Stimulated activated CD4-positive, alpha-beta T cell treated with anti-CD3 and anti-CD28 coated beads, Interleukin-15, amount 100 ng/mL, for 24 hours (primary cell): ENCODE measurements around the gene KY.

Experiments
- DNase-seq: peaks from one replicate; pipeline ENCODE4 v3.0.0-alpha.2; 2020

KY gene

DNA sequence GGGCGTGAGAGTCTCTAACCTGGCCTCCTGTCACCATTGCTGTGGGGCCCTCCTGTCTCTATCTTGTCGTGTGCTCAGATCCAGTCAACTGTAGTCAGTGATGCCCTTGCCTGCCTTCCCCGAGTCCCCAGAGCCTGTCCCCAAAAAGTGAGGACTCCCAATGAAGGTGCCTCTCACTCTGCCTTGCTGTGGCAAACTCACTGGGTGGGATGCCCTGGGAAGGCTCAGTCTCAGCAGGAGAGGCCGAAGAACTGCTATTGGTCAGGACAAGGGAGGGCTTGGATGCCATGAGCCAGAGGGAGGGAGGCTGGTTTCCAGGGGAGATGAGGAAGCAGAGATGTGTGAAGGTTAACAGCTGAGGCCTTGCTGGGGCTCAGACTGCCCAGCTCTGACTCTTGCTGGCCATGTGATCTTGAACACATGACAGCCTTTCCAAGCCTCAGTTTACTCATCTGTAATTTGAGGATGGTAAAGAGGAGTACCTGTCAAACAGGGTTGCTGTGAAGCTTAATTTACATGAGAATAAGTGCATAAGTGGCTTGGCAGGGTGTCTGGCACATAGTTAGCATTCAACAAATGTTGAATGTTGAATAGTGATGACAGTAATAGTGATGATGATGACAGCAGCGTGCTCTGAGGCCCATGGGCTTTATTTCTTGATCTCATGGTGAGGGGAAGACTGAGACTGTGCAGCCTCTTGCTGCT, 8.2 kb downstream of the KY start:
- no peak for DNase-seq

DNA sequence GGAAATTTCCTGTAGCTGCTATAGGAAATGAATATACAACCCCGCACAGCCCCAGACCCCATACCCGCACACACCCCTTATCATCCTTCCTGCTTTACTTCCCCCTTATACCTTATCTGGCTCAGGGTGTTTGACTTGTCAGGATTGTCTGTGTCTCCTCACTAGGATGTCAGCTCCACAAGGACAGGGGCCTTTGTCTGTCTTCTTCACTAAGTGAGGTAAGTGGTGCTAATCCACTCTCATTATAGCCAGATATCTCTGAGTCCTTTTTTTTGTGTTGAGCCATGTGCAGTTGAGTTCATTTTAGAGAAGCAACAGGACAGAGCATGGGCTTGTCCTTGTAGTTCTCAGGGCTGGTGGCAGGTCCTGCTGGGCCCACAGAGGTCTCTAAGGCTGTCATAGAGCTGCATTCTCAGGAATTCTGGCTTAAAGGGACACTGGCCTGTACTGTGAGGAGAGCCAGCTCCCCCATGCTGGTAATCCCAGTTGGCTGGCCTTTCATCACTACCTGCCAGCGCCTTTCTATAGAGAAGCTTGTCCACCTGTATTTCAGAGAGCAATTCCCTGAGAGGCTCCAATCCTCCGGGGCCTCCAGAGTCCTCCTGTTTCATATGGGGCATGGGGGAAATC, 9.0 kb downstream of the KY start:
- DNase-seq, result no peak

DNA sequence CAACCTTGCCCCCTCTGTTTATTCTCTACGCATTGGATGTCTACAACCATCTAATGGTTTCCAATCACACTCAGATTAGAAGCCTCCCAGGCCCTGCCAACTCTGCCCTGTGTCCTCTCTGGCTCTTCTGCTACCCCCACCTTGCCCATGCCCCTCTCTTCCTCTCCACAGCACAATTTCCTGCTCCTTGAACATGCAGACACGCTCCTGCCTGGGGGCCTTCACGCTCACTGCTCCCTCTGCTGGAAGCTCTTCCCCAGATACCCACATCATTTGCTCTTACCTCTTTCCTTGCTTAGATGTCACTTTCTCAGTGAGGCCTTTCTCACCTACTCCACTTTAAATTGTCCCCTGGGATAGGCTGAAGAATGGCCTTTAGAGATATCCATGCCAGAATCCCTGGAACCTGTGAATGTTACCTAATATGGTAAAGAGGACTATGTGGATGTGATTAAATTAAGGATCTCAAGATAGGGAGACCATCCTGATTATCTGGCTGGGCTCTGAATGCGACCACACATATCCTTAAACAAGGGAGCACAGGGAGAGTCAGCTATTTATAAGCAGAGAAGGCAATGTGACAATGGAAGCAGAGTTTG, 9.9 kb downstream of the KY start:
- peak; percentile 8 for DNase-seq

DNA sequence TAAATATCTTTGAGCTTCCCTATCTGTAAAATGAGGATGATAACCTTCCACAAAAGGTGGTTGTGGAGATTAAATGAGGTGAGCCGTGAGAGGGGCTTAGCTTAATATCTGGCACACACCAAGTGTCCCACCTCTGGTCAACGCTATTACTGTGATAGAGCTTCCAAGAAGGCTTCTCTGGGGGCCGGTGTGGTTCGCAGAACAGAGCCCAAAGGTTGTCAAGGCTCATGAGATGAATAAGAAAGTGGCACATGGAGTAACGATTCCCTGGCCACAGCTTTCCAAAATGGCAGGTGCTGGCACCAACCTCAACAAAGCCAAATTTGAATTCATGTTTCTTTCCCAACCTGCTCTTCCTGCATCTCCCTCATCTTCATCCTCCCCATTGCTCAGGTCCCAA, 10.4 kb downstream of the KY start:
- DNase-seq, result no peak

- DNase-seq, result no peak
These were observed 12.3 kb downstream of the KY start for GRCh38 chr3:134638385-134639030.

- DNase-seq, result no peak
These were observed 14.4 kb downstream of the KY start for GRCh38 chr3:134636406-134636805.

DNA sequence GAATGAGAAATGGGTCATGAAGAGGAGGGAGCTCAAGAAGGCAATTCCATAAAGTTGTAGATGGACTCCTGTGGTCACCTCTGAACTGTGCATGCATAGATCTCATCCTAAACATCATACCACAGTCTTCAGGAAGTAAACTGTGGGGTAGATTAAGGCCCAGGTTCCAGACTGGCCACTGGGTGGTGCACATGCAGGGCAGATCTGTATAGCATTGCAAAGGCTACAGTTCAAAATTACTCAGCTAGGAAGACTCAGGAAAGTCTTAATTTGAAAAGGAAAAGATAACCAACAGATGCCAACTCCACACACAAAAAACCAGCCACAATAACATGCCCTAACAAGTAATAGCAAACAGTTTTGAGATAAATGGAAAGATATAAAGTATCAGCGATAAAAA, 20.3 kb downstream of the KY start:
- DNase-seq, result no peak

GRCh38 chr3:134628884-134629283, 21.9 kb downstream of the KY start:
- no peak for DNase-seq

DNA sequence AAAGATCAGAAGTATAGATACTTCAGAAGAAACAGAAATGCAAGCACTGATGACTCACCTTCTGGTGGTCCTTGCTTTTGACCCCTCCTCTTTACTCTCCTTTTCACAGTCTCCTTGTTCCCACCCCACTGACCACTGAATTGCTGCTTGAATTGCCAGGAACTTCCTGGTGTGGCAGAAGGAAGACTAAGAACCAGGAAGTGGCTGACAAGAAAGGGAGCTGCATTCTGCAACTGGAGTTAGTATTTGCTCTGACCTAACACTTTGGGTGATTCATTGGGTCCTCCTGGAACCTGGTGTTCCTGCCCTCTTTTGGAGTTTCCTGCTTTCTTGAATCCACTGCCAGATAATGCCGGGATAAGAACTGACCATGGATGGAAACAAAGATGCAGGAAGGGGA, 23.0 kb downstream of the KY start:
- no peak for DNase-seq

- no peak for DNase-seq
These were observed 24.7 kb downstream of the KY start for GRCh38 chr3:134625885-134626741.

DNA sequence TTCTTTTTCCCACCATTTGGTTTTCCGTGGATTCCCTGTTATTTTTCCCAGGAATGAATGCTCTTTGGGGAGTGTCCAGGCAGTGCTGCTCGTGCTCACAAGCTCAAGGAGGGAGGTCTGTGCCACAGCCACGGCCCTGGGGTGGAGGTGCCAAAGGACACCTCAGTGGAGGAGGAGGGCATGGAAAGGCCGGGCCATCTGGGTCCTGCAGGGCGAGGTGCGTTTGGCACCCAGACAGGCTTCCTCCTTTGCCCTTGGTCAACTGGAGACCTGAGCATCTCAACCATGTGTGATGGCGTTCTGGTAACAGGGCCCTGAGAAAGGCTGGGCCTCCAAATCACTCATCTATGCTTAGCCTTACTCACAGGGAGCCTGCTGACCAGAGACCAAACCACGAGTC, 25.4 kb downstream of the KY start:
- DNase-seq, result no peak

- no peak for DNase-seq
These were observed 26.1 kb downstream of the KY start for GRCh38 chr3:134624537-134625287.

GRCh38 chr3:134623615-134624245, 27.1 kb downstream of the KY start:
- no peak for DNase-seq

DNA sequence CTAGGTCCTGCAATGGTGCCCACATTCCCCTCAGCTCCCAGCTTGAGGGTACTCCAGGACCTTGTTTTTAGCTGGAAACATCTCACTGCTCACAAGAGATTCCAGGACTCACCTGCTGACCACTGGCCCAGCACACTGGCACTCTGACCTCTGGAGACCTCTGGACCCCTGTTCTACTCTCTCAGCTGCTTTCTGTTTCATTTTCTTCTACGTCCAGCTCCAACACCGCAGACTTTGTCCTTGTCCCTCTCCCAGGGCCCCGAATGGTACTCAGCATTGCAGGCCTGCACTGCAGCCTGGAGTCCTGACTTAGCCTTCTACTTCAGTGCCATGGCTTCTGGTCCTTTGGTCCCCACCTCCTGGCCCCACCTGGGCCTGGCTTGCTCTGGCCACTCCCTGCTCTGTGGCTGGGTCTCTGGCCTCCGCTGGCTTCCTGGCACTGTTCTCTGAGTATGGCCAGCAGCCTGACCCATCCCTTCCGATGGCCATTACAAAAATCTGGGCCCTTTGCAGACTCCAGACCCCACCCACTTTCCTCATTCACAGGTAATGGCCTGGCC, 27.9 kb downstream of the KY start:
- DNase-seq, result no peak

DNA sequence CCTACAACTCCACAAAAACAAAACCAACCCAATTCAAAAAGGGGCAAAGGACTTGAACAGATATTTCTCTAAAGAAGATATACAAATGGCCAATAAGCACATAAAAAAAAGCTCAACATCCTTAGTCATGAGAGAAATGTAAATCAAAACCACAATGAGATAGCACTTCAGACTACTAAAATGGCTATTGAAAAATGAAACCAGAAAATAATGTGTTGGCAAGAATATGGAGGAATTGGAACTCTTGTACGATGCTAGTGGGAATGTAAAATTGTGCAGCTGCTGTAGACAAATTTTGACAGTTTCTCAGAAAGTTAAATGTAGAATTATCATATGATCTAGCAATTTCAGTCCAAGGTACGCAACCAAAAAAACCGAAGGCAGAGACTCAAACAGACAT, 29.0 kb downstream of the KY start:
- DNase-seq, result no peak

DNA sequence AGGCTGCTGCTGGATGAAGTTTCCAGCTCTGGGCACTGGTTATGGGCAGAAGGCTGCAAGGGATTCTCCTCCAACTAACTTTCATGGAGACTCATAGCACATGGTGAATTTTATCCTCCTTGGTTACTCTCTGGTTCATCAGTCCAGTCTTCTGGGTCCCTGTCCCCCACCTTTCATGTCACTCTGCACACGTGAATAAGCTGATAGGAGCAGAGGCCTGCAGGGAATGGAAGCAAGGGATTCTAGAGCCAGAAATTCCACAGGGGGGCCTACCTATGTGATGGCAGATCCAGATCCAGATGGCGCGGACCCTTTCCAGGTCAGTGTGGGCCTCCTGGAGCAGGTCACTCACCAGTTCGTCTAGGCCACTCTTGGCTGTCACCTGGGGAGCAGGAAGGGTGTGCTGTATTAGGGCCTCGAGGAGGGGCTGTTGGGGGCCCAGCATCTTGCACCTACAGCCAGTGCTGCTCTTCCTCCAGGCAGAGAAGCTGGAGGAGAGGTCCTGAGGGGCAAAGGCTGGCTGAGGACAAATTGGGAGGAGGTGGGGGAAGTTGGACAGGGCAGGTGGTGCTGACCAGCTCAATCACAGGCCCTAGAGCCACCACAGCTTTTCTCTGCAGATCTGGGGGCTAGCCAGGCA, 30.2 kb downstream of the KY start:
- no peak for DNase-seq

- no peak for DNase-seq
These were observed 30.9 kb downstream of the KY start for GRCh38 chr3:134619884-134620445.

- DNase-seq, result no peak
These were observed 31.6 kb downstream of the KY start for GRCh38 chr3:134619301-134619615.

- no peak for DNase-seq
These were observed 32.1 kb downstream of the KY start for GRCh38 chr3:134618478-134619300.
